ENCODE results near the gene ZNF565.

DNA sequence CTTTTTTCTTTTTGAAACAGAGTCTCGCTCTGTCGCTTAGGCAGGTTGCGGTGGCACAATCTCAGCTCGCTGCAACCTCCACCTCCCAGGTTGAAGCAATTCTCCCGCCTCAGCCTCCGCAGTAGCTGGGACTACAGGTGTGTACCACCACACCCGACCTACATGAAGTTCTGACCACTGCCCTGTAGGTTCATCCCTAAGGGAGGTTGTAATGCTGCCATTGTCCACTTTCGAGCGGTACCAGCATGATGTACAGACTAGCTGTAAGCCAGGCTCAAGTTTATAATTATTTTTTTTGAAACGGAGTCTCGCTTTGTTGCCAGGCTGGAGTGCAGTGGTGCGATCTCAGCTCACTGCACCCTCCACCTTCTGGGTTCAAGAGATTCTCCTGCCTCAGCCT lies 50.7 kb downstream of the ZNF565 start:
- TF ChIP-seq POLR2A (IDR thresholded peaks at IDR 0.05): no peak
- TF ChIP-seq, protein P1, sequence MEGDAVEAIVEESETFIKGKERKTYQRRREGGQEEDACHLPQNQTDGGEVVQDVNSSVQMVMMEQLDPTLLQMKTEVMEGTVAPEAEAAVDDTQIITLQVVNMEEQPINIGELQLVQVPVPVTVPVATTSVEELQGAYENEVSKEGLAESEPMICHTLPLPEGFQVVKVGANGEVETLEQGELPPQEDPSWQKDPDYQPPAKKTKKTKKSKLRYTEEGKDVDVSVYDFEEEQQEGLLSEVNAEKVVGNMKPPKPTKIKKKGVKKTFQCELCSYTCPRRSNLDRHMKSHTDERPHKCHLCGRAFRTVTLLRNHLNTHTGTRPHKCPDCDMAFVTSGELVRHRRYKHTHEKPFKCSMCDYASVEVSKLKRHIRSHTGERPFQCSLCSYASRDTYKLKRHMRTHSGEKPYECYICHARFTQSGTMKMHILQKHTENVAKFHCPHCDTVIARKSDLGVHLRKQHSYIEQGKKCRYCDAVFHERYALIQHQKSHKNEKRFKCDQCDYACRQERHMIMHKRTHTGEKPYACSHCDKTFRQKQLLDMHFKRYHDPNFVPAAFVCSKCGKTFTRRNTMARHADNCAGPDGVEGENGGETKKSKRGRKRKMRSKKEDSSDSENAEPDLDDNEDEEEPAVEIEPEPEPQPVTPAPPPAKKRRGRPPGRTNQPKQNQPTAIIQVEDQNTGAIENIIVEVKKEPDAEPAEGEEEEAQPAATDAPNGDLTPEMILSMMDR (IDR thresholded peaks at IDR 0.05): no peak

Measured in thyroid gland (tissue), 4 donors.